ENCODE data around the gene SPTBN4.

GRCh38 chr19:40530091-40530901, 63.5 kb downstream of the SPTBN4 start:
- TF ChIP-seq CTCF (IDR thresholded peaks at IDR 0.05; ENCODE audit: low read length) = peak; percentile 45
- no peak for TF ChIP-seq EZH2 (IDR thresholded peaks at IDR 0.05; ENCODE audit: borderline replicate concordance, low read length)

Measured in OCI-LY1 (cell line).